Upper lobe of left lung (tissue), 6 donors: ENCODE measurements around the gene PHTF1. TPM values are rescaled to one million over a fixed set of nuclear protein-coding genes. Genes with fewer than 3 reads are reported as not detected.

Experiments used
- ATAC-seq, 2 donors: fragments of 200-7000 bp; cut with Tn5 transposase; one replicate each; pipeline ENCODE4 v1.9.1; 2022; ENCODE audit warnings: mild to moderate bottlenecking in 2 of 2, moderate library complexity in 2 of 2; ENCODE audit not compliant: low FRiP score in 2 of 2
- DNase-seq, 2 donors: peaks; one replicate each; pipeline ENCODE4 v3.0.0-alpha.2; 2019 to 2020
- H3K27ac ChIP-seq, 4 donors: fragments of 200-600 bp; sonication (generic); one replicate each; pipeline ENCODE4 v1.5.1; 2016 to 2019
- H3K27me3 ChIP-seq, 4 donors: fragments of 200-600 bp; sonication (generic); one replicate each; pipeline ENCODE4 v1.5.1; 2017 to 2019
- H3K36me3 ChIP-seq, 4 donors: fragments of 200-600 bp; sonication (generic); one replicate each; pipeline ENCODE4 v1.5.1; 2016 to 2019
- H3K4me1 ChIP-seq, 4 donors: fragments of 200-600 bp; sonication (generic); one replicate each; pipeline ENCODE4 v1.5.1; 2018 to 2019
- H3K4me3 ChIP-seq, 4 donors: fragments of 200-600 bp; sonication (generic); one replicate each; pipeline ENCODE4 v1.5.1; 2017 to 2019; ENCODE audit warnings: mild to moderate bottlenecking in 2 of 4, moderate library complexity in 1 of 4
- H3K9me3 ChIP-seq, 4 donors: fragments of 200-600 bp; sonication (generic); one replicate each; pipeline ENCODE4 v1.5.1; 2018 to 2019
- EP300 ChIP-seq, 4 donors: sonication (generic); formaldehyde crosslinking; IDR thresholded peaks; one replicate each; pipeline ENCODE4 v1.5.1; 2017; ENCODE audit warnings: antibody characterized with exemption in 4 of 4, control low read depth in 2 of 4
- POLR2A ChIP-seq, 4 donors: fragments of 450-650 bp; IDR thresholded peaks; one replicate each; pipeline ENCODE4 v1.5.1; 2016 to 2017; ENCODE audit warnings: antibody characterized with exemption in 4 of 4, mild to moderate bottlenecking in 2 of 4
- POLR2AphosphoS5 ChIP-seq, 2 donors: sonication (generic); formaldehyde crosslinking; IDR thresholded peaks; one replicate each; pipeline ENCODE4 v1.5.1; 2017; ENCODE audit warnings: antibody characterized with exemption in 2 of 2
- WGBS, 2 donors: methylation state at CpG; one replicate each; pipeline ENCODE4 v1.1.5; 2017 to 2018; 5-methylcytosine and 5-hydroxymethylcytosine counted together
- total RNA-seq, 6 donors: library from RNA; depleted of rRNA in 4 of 6; stranded (reverse); fragments of >200 nt in 4 of 6; gene quantifications; one replicate each; pipeline versions ENCODE4 v1.1.0 to v1.2.1, GENCODE V29; 2016 to 2021
- TF ChIP-seq, protein P1 (sequence below), 6 experiments: fragments of 450-650 bp in 4 of 6; fragments of 200-600 bp in 2 of 6; sonication (generic) in 2 of 6; IDR thresholded peaks; one replicate each; pipeline ENCODE4 v1.5.1; 2016 to 2019; ENCODE audit warnings: antibody characterized with exemption in 6 of 6
- donor health status: DM: no; HTN: no; CAD: no; lungs with moderate emphysema.
- donor health status: DM: no; HTN: yes; CAD: no; lungs with severe emphysema.

Gene PHTF1
- total RNA-seq, 6 donors from 2014 or later = 14.7 to 42.3 (median 22.7) TPM

DNA sequence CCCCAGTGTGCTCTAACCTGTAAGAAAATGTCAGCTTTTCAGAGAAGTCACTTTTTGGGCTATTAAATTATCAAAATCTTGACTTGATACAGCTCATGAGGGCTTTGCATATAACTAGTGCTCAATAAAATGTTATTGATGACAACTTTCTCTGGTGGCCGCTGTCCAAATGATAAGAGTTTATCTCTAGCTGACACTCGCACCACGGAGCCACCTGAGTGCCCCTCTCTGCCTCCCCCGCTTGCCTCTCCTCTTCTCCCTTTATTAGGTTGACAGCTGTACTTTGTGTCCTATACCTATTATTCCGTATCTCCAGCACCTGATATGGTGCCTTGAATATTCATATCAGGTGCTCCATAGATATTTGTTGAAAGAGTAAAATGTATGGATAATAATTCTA is 82.8 kb downstream of the PHTF1 start:
- Histone ChIP-seq H3K36me3 (peaks cover 3 to 19% (median 10%) of the 10 kb centered on the region in 4 donors), H3K4me3 (no peak overlapping the region), H3K4me1 (peaks cover 4 to 8% (median 5%) of the 10 kb centered on the region in 4 donors), H3K27me3 (no peaks in the 10 kb centered on the region), H3K9me3 (no peaks in the 10 kb centered on the region), H3K27ac (no peak overlapping the region)
- no peak for DNase-seq
- WGBS, 2 donors = 86 to 89% methylated on average over 5 of the region's 5 CpGs
- no peak for ATAC-seq
- TF ChIP-seq, protein P1, sequence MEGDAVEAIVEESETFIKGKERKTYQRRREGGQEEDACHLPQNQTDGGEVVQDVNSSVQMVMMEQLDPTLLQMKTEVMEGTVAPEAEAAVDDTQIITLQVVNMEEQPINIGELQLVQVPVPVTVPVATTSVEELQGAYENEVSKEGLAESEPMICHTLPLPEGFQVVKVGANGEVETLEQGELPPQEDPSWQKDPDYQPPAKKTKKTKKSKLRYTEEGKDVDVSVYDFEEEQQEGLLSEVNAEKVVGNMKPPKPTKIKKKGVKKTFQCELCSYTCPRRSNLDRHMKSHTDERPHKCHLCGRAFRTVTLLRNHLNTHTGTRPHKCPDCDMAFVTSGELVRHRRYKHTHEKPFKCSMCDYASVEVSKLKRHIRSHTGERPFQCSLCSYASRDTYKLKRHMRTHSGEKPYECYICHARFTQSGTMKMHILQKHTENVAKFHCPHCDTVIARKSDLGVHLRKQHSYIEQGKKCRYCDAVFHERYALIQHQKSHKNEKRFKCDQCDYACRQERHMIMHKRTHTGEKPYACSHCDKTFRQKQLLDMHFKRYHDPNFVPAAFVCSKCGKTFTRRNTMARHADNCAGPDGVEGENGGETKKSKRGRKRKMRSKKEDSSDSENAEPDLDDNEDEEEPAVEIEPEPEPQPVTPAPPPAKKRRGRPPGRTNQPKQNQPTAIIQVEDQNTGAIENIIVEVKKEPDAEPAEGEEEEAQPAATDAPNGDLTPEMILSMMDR (IDR thresholded peaks at IDR 0.05) = no peak
- no peak for TF ChIP-seq POLR2AphosphoS5 (IDR thresholded peaks at IDR 0.05)
- TF ChIP-seq EP300 (IDR thresholded peaks at IDR 0.05) = no peak
- TF ChIP-seq POLR2A (IDR thresholded peaks at IDR 0.05) = no peak

DNA sequence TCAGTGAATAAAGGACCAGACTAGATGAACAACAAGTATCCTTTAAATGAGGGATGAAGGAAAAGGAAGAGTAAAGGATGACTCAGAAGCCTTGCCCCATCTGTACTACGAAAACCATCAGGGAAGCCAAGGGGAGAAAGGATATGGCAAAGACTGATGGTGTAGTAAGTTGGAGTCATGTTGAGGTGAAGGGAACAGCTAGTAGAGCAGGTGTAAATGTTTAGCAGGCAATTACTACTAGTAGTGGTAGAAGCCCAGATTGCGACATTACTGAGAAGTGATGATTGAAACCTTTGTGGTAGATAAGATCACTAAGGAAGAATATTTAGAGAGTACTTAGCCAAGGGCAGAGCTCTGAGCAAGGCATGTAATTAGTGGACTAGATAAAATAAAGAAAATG is 84.0 kb downstream of the PHTF1 start:
- DNase-seq (no peak), ATAC-seq (no peak)
- H3K27me3 ChIP-seq = no peaks in the 10 kb centered on the region
- no peak overlapping the region for H3K27ac ChIP-seq
- no peak overlapping the region for H3K4me3 ChIP-seq
- 81 to 84% methylated on average over 2 of the region's 2 CpGs for WGBS, 2 donors
- H3K36me3 ChIP-seq = peaks cover 3 to 19% (median 10%) of the 10 kb centered on the region in 4 donors
- TF ChIP-seq, protein P1 (IDR thresholded peaks at IDR 0.05) = no peak
- no peak for TF ChIP-seq POLR2A (IDR thresholded peaks at IDR 0.05)
- no peak for TF ChIP-seq EP300 (IDR thresholded peaks at IDR 0.05)
- no peak for TF ChIP-seq POLR2AphosphoS5 (IDR thresholded peaks at IDR 0.05)
- H3K4me1 ChIP-seq = peaks cover 4 to 8% (median 5%) of the 10 kb centered on the region in 4 donors
- no peaks in the 10 kb centered on the region for H3K9me3 ChIP-seq

DNA sequence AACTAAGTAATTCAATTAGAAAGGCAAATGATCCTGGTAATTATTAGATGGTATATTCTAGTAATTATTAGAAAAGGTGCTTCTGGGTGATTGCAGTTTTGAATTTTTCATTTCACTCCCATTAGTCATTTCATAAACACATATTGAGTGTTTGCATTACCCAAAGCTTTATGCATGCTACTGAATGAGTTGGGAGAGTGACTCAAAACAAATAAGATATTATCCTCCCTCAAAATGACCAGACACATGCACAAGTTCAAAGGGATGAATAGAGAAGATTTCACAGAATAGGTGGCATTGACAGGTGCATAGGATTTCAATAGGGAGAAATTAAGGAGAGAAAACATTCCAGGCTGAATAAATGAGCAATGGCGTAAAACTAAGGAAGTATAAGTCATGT is 84.7 kb downstream of the PHTF1 start:
- ATAC-seq (no peak), DNase-seq (no peak)

DNA sequence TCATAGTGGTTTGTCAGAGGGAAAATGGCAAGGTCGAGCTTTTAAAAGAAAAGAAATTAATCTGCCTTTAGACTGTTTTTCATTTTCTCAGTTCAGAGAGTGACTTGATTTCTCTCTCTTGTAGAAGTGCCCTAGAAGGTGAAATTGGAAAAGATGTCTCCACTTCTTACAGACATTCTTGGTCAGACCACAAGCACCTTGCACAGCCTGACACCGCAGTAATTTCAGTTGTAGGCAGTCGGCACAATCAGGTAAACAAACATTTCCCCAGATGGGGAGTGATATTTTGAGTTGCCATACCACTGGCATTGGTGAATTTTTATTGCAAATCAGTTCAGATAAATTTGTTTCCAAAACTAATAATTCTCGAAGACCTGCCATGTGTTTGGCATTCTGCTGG is 86.8 kb downstream of the PHTF1 start:
- 85 to 87% methylated on average over 4 of the region's 4 CpGs for whole genome bisulfite sequencing, 2 donors
- TF ChIP-seq POLR2A (IDR thresholded peaks at IDR 0.05) (no peak), EP300 (IDR thresholded peaks at IDR 0.05) (no peak), POLR2AphosphoS5 (IDR thresholded peaks at IDR 0.05) (no peak)
- TF ChIP-seq, protein P1 (IDR thresholded peaks at IDR 0.05) = no peak
- no peak for DNase-seq
- peaks cover 4 to 5% (median 4%) of the 10 kb centered on the region in 4 donors for H3K4me1 ChIP-seq
- no peak overlapping the region for H3K4me3 ChIP-seq
- H3K27me3 ChIP-seq = no peaks in the 10 kb centered on the region
- peaks cover 3 to 19% (median 10%) of the 10 kb centered on the region in 4 donors for H3K36me3 ChIP-seq
- no peak for ATAC-seq
- no peaks in the 10 kb centered on the region for H3K9me3 ChIP-seq
- no peak overlapping the region for H3K27ac ChIP-seq

More for the DNA sequence above, 84.7 kb downstream of the PHTF1 start:
- TF ChIP-seq POLR2A (IDR thresholded peaks at IDR 0.05) (no peak), POLR2AphosphoS5 (IDR thresholded peaks at IDR 0.05) (no peak), EP300 (IDR thresholded peaks at IDR 0.05) (no peak)
- TF ChIP-seq, protein P1 (IDR thresholded peaks at IDR 0.05) = no peak
- H3K4me3 ChIP-seq = no peak overlapping the region
- H3K36me3 ChIP-seq = peaks cover 3 to 19% (median 10%) of the 10 kb centered on the region in 4 donors
- 88% methylated on average over 1 of the region's 1 CpG for WGBS, 2 donors
- H3K9me3 ChIP-seq = no peaks in the 10 kb centered on the region
- peaks cover 4 to 8% (median 5%) of the 10 kb centered on the region in 4 donors for H3K4me1 ChIP-seq
- H3K27ac ChIP-seq = no peak overlapping the region
- H3K27me3 ChIP-seq = no peaks in the 10 kb centered on the region

DNA sequence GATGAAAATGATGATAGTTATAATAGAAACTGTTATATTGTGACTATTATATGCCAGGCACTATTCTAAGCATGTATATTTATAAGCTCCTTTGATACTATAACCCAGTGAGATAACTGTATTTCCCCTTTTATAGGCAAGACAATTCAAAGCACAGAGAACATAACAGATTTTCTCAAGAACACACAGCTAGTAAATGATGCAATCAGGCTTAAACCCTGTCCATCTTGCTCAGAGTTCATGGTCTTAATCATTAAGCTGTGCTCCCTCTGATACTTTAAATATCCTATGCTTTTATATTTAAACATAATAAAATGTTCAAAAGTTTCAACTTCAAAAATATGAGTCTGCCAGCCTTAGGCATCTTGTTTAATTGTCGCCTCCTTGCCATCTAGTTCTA is 88.6 kb downstream of the PHTF1 start:
- 97 to 100% methylated on average over 1 of the region's 1 CpG for WGBS, 2 donors
- Histone ChIP-seq H3K36me3 (peaks cover 3 to 19% (median 10%) of the 10 kb centered on the region in 4 donors), H3K27ac (no peak overlapping the region), H3K4me3 (no peak overlapping the region), H3K4me1 (no peaks in the 10 kb centered on the region), H3K9me3 (no peaks in the 10 kb centered on the region), H3K27me3 (no peaks in the 10 kb centered on the region)
- no peak for TF ChIP-seq EP300 (IDR thresholded peaks at IDR 0.05)
- TF ChIP-seq, protein P1 (IDR thresholded peaks at IDR 0.05) = no peak
- ATAC-seq = no peak
- no peak for DNase-seq
